ENCODE data around the gene DSP. TPM values are rescaled to one million over a fixed set of nuclear protein-coding genes. Genes with fewer than 3 reads are reported as not detected.
A peak's percentile ranks its signal among the peaks of the same experiment; 100 is the strongest.

DSP gene
- total RNA-seq, 1 donor from 2014 or later, result 464 TPM

- Mint-ChIP-seq H3K4me1 (ENCODE audit: low read depth) (peaks cover 89% of the 10 kb centered on the region), H3K4me3 (ENCODE audit: unreplicated experiment) (no peak overlapping the region), H3K27me3 (ENCODE audit: low read depth) (no peaks in the 10 kb centered on the region), H3K36me3 (ENCODE audit: low read depth) (peaks cover 14% of the 10 kb centered on the region), H3K27ac (ENCODE audit: unreplicated experiment) (no peak overlapping the region), H3K9me3 (ENCODE audit: low read depth) (no peaks in the 10 kb centered on the region)
- no peak for TF ChIP-seq CTCF (IDR thresholded peaks at IDR 0.05)
- DNase-seq (ENCODE audit: low spot score), result no peak
Measured at GRCh38 chr6:7550433-7550801, 8.9 kb downstream of the DSP start.

- Mint-ChIP-seq H3K27ac (ENCODE audit: unreplicated experiment) (peak overlapping the region; percentile 74), H3K27me3 (ENCODE audit: low read depth) (no peaks in the 10 kb centered on the region), H3K4me1 (ENCODE audit: low read depth) (peaks cover 59% of the 10 kb centered on the region), H3K9me3 (ENCODE audit: low read depth) (no peaks in the 10 kb centered on the region), H3K4me3 (ENCODE audit: unreplicated experiment) (no peak overlapping the region), H3K36me3 (ENCODE audit: low read depth) (peaks cover 16% of the 10 kb centered on the region)
- TF ChIP-seq CTCF (IDR thresholded peaks at IDR 0.05), result no peak
- DNase-seq (ENCODE audit: low spot score), result no peak
Measured at GRCh38 chr6:7554533-7555275, 13.2 kb downstream of the DSP start.

GRCh38 chr6:7555671-7556070, 14.2 kb downstream of the DSP start:
- peak overlapping the region; percentile 74 for H3K27ac Mint-ChIP-seq (ENCODE audit: unreplicated experiment)
- DNase-seq (ENCODE audit: low spot score), result no peak
- no peaks in the 10 kb centered on the region for H3K9me3 Mint-ChIP-seq (ENCODE audit: low read depth)
- no peaks in the 10 kb centered on the region for H3K27me3 Mint-ChIP-seq (ENCODE audit: low read depth)
- no peak for TF ChIP-seq CTCF (IDR thresholded peaks at IDR 0.05)
- H3K36me3 Mint-ChIP-seq (ENCODE audit: low read depth), result peaks cover 23% of the 10 kb centered on the region
- H3K4me1 Mint-ChIP-seq (ENCODE audit: low read depth), result peaks cover 55% of the 10 kb centered on the region
- H3K4me3 Mint-ChIP-seq (ENCODE audit: unreplicated experiment), result no peak overlapping the region

GRCh38 chr6:7556394-7557106, 15.1 kb downstream of the DSP start:
- Mint-ChIP-seq H3K27ac (ENCODE audit: unreplicated experiment) (peak overlapping the region; percentile 63), H3K27me3 (ENCODE audit: low read depth) (no peaks in the 10 kb centered on the region), H3K36me3 (ENCODE audit: low read depth) (peaks cover 28% of the 10 kb centered on the region), H3K4me3 (ENCODE audit: unreplicated experiment) (no peak overlapping the region), H3K9me3 (ENCODE audit: low read depth) (no peaks in the 10 kb centered on the region), H3K4me1 (ENCODE audit: low read depth) (peaks cover 48% of the 10 kb centered on the region)
- no peak for DNase-seq (ENCODE audit: low spot score)
- no peak for TF ChIP-seq CTCF (IDR thresholded peaks at IDR 0.05)

GRCh38 chr6:7557652-7558051, 16.2 kb downstream of the DSP start:
- Mint-ChIP-seq H3K27ac (ENCODE audit: unreplicated experiment) (no peak overlapping the region), H3K4me1 (ENCODE audit: low read depth) (peaks cover 43% of the 10 kb centered on the region), H3K9me3 (ENCODE audit: low read depth) (no peaks in the 10 kb centered on the region), H3K27me3 (ENCODE audit: low read depth) (no peaks in the 10 kb centered on the region), H3K4me3 (ENCODE audit: unreplicated experiment) (no peak overlapping the region), H3K36me3 (ENCODE audit: low read depth) (peaks cover 32% of the 10 kb centered on the region)
- TF ChIP-seq CTCF (IDR thresholded peaks at IDR 0.05), result no peak
- no peak for DNase-seq (ENCODE audit: low spot score)
